DND-41 (cell line): ENCODE measurements around the gene TUBAL3.

ENCODE experiments used
- CTCF ChIP-seq: IDR thresholded peaks from 2 replicates; pipeline ENCODE4 v1.5.1; 2012; ENCODE audit warnings: borderline replicate concordance, low read length, moderate library complexity, mild to moderate bottlenecking; ENCODE audit not compliant: poor library complexity, severe bottlenecking; ENCODE audit errors: extremely low read depth
- EZH2 ChIP-seq: IDR thresholded peaks from 3 replicates; pipeline ENCODE4 v1.6.1; 2012; ENCODE audit warnings: borderline replicate concordance, low read depth, mild to moderate bottlenecking, moderate library complexity, low read length, inconsistent platforms; ENCODE audit not compliant: severe bottlenecking

- TF ChIP-seq CTCF (no peak), EZH2 (no peak)
Measured at GRCh38 chr10:5364374-5364773, 40.3 kb downstream of the TUBAL3 start.
